ENCODE measurements around the gene GLE1. TPM values are rescaled to one million over a fixed set of nuclear protein-coding genes. Genes with fewer than 3 reads are reported as not detected.
A peak's percentile ranks its signal among the peaks of the same experiment; 100 is the strongest.

GLE1 gene
- 20.2 TPM for polyA plus RNA-seq (2013, experiment 1 of 2; ENCODE audit: insufficient read length)
- 18.3 TPM for polyA plus RNA-seq (2013, experiment 2 of 2; ENCODE audit: insufficient read length)

- DNase-seq = peak; percentile 90
These were observed at the start of gene GLE1 for GRCh38 chr9:128504485-128505413. TSS of gene GLE1 (plus strand) at chr9:128504719. CDS start at chr9:128504806, 87 bp downstream.

- no peak for DNase-seq
These were observed 49.5 kb upstream of the GLE1 start for GRCh38 chr9:128454991-128455390.

- DNase-seq = peak; percentile 96
These were observed 48.5 kb upstream of the GLE1 start, which contains the start of gene ODF2 for GRCh38 chr9:128455849-128456612. TSS of gene ODF2 (plus strand) at chr9:128456006. CDS start at chr9:128456092, 86 bp downstream.

- DNase-seq = peak; percentile 69
These were observed 47.9 kb upstream of the GLE1 start for GRCh38 chr9:128456613-128457061.

GRCh38 chr9:128457207-128457606, 47.3 kb upstream of the GLE1 start:
- no peak for DNase-seq

GRCh38 chr9:128459011-128459410, 45.5 kb upstream of the GLE1 start:
- DNase-seq = no peak

GRCh38 chr9:128469070-128469469, 35.4 kb upstream of the GLE1 start:
- no peak for DNase-seq

GRCh38 chr9:128470560-128470959, 34.0 kb upstream of the GLE1 start:
- peak; percentile 43 for DNase-seq

- no peak for DNase-seq
These were observed 31.4 kb upstream of the GLE1 start for GRCh38 chr9:128473104-128473503.

- no peak for DNase-seq
These were observed 28.7 kb upstream of the GLE1 start for GRCh38 chr9:128475867-128476266.

- no peak for DNase-seq
These were observed 25.3 kb upstream of the GLE1 start for GRCh38 chr9:128479262-128479661.

- no peak for DNase-seq
These were observed 23.0 kb upstream of the GLE1 start for GRCh38 chr9:128481561-128481960.

GRCh38 chr9:128482186-128482585, 22.3 kb upstream of the GLE1 start:
- no peak for DNase-seq

- DNase-seq = no peak
These were observed 19.7 kb upstream of the GLE1 start for GRCh38 chr9:128484686-128485413.

- DNase-seq = no peak
These were observed 19.1 kb upstream of the GLE1 start for GRCh38 chr9:128485414-128485855.

GRCh38 chr9:128486201-128486600, 18.3 kb upstream of the GLE1 start:
- no peak for DNase-seq

GRCh38 chr9:128493424-128493823, 11.1 kb upstream of the GLE1 start:
- DNase-seq = no peak

GRCh38 chr9:128494108-128494745, 10.3 kb upstream of the GLE1 start:
- DNase-seq = no peak

- DNase-seq = no peak
These were observed 9.8 kb upstream of the GLE1 start for GRCh38 chr9:128494746-128495129.

GRCh38 chr9:128495296-128495695, 9.2 kb upstream of the GLE1 start:
- no peak for DNase-seq

GRCh38 chr9:128495804-128496417, 8.6 kb upstream of the GLE1 start:
- no peak for DNase-seq

Measured in fibroblast of skin of abdomen (primary cell).